GM18861 (cell line): ENCODE data around the gene TAF4B.
"Not testable (repeated sequence)": the region's sequence is repeated elsewhere in the genome, so short reads cannot be mapped to it uniquely, and the experiment has no call there.

Source experiments
- ATAC-seq: cut with Tn5 transposase; IDR thresholded peaks from one replicate; pipeline ENCODE4 v1.9.1; 2021; ENCODE audit not compliant: unreplicated experiment

The TAF4B gene

GRCh38 chr18:26378701-26379100 lies 152.5 kb downstream of the TAF4B start:
- no peak for ATAC-seq

DNA sequence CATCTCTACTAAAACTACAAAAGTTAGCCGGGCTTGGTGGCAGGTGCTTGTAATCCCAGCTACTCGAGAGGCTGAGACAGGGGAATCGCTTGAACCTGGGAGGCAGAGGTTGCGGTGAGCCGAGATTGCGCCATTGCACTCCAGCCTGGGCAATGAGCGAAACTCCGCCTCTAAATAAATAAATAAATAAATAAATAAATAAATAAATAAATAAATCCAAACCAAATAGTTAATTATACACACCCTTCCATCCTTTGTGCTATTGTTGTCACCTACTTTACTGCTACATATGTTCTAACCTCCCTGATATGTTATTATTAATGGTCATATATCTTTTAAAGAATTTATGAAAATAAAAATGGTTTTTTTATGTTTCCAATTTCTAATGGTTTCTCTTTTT lies 155.3 kb downstream of the TAF4B start:
- not testable (repeated sequence) for ATAC-seq

- peak; percentile 77 for ATAC-seq
Measured at GRCh38 chr18:26383454-26384270, 157.4 kb downstream of the TAF4B start.

- no peak for ATAC-seq
Measured at GRCh38 chr18:26386002-26386401, 159.8 kb downstream of the TAF4B start.

GRCh38 chr18:26386441-26386840 lies 160.2 kb downstream of the TAF4B start:
- no peak for ATAC-seq

DNA sequence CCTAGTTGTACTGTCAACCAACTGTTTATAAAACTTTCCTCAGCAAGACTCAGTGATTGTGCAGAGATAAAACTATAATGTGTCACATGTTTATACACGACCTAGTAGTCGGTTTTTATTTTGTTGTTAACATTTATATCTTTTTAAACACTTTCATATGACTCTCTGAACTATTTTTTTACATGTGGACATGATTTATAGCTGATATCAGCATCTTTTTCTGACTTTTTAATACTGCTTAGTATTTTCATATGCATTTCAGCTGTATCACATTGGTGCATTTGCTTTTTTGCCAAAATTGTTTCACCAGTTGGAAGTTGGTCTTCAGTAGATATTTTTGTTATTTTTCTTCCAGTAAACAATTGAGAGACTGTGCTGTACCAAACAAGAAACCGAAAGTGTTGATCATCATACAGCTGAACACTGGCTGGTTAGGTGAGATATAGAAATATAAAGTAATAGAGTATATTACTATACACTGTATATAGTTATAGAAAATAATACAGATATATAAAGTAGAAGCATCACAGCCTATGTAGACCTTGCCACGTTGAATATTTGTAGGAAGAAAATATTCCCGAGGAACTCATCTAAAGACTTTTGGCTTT lies 167.9 kb downstream of the TAF4B start:
- no peak for ATAC-seq

DNA sequence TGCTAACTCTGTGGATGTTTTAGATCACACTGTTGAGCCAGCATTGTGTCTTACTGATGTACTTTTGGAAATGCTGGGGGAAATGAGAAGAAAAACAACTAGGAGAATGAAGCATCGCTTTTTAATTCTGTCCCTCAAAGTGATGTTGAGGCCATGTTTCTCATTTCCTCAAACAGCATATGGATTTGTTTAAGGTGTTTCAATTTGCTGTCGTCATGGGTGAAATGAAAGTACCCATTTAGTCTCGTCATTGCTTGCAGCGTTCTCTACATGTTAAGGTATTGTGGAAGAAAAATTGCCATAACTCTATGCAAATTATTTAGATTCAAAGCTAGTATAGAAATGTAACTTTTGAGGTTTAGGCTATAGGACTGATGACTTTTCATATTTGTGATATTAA lies 170.8 kb downstream of the TAF4B start:
- ATAC-seq = peak; percentile 61

DNA sequence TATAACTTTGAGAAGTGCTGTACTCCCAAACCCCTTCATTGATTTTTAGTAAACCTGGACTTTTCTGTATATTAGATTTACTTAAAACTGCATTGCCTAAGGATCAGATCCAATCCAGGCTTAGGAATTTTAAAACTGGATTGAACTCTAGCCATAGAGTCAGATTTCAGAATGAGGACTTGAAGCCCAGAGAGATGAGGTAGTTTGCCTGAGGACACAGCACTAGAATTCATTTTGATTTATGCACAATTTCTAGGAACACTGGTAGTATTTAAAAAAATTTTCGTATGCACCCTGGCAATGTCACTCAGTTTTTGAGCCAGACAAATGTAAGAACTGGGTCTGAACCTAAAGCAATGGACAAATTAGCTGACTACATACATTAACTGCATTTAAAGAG lies 177.2 kb downstream of the TAF4B start:
- ATAC-seq = no peak

DNA sequence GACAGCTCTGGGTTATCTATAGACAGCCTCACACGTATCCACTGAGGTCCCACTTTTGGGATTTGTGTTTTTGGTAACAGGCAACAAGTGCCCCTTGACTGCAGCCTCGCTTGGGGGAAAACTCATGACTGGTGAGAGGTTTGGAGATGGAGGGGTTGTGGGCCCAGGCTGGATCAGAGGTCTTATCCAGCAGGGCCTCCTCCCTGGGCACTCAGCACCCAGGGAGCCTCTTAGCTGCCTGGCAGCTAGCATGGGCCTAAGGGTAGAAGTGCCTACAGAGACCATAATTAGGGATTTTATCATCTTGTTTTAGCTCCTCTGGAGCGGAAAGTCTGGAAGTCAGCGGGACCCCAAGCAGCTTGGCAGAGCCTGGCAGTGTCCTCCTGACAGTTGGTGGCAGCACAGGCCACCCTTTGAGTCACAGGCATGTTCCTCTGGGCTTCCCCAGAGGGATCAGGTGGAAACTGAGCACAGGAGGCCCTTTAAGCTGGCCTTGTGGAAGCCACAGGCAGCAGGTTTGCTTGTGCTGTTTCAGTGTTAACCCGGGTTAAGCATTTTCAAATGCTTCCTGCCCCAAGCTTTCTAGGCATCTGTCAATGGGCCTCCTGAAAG lies 179.1 kb downstream of the TAF4B start:
- ATAC-seq = peak; percentile 86

DNA sequence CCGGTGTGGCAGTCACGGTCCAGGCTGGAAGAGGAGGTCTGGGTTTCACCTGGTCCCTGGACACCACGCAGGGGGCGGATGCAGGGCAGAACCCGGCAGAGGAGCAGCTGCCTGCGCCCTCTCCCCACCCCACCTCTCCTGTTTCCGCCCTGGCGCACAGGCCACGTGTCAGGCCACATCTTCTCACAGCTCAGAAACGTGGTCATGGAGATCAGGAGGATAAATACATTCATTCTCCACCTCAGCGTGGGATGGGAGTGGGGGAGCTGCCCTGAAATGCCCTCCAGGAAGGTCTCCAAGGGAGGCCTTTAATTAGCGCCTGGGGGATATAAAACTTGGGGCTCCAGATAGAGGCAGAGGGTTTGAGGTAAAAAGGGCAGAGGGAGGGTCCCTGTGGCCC lies 180.1 kb downstream of the TAF4B start:
- ATAC-seq = no peak

GRCh38 chr18:26406854-26407517 lies 180.7 kb downstream of the TAF4B start:
- no peak for ATAC-seq

GRCh38 chr18:26407736-26408601 lies 181.7 kb downstream of the TAF4B start:
- ATAC-seq = no peak

GRCh38 chr18:26409091-26409490 lies 182.8 kb downstream of the TAF4B start:
- no peak for ATAC-seq

DNA sequence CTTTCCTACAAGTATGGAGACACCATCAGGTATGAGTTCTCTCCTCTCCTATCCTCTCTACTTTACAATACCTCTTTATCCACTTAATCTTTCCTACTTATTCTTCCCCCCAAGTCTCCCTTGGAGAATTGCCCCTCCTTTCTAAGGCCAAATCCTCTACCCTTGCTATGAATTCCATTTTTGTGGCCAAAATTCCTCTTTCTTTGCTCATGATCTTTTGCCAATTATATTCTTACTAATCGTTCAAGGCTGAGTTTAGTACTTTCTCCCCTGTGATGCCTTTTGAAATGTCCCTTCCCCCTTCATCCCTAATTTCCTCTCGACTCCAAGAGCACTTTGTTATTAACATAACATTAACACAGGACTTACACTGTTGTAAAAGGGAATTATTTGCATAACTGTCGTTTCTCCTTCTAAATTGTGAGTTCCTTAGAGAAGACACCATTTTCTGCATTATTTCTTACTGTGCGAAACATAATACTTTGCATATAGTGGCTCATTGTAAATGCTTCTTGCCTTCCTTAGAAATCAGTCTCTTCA lies 188.7 kb downstream of the TAF4B start:
- no peak for ATAC-seq

DNA sequence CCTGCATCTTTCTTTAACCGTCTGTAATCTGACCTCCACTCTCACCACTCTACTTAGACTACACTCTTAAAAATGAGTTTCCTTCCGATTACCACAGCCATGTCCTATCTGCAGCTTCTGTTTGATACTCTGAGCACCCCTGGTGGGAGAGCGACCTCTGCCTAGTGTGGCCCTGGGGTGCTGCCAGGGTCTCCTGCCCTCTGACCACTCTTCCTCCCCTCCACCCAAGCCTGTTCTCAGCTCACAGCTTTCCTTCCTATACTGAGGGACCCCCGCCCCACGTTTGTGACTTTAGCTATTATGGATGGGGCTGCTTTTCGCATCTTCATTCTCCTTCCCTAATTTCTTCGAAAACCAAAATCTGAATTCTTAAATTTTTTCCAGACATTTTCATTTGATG lies 189.4 kb downstream of the TAF4B start:
- no peak for ATAC-seq

DNA sequence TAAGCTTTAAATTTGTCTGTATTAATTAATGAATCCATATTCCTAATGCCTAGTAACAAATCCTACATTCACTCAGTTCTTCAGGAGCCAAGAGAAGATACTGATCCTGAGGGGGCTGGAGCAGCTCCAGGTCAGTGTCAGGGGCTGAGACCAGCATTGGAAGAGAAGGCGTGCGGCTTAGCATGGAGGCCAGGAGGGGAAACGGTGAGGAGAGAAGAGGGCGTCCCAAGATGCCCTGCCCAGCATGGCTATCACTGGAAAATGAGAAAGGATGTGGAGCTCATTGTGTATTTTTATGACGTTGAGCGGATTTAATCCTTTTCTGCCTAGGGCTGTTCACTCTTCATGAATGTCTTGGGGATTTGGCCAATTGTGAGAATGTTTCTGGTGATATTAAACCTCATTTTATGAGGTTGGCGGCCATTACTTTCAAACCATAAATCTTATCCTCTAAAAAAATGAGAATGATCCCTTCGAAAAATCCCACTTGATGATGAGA lies 190.5 kb downstream of the TAF4B start:
- ATAC-seq = no peak

DNA sequence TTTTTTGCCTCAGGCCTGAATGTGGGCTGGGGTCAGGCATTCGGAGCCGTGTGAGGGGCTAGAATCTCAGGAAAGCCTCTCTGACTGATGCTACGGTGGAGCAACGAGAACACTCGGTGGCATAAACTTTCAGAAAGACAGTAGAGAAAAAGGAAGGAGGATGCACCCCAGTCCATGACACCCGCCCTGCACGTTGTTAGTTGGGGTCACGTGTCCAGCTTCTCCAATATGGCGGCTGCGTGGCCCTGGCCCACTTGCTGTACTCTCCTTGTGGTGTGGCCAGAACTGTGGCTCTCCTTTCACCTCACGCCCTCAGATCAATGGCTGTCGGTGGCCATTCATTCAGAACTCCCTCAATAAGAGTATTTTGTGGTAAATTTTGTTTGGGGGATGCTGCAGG lies 190.9 kb downstream of the TAF4B start:
- ATAC-seq = no peak

DNA sequence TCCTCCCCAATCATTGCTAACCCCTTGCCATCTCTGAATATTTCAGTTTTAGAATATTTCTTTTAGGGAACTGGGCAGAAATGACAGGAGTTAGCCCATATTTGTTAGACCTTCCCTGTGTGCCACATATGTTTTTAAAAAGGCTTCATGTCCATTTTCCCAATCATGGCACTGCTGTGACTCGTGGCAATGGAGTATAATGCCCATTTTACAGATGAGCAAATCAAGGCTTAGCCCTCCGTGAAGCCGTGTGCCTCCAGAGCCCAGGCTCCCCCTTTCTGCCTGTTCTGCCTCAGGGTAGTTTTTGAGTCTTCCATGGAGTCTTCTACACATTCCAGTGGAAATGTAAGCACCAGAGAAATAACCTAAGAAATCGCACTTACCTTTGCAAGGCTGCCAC lies 192.0 kb downstream of the TAF4B start:
- no peak for ATAC-seq

DNA sequence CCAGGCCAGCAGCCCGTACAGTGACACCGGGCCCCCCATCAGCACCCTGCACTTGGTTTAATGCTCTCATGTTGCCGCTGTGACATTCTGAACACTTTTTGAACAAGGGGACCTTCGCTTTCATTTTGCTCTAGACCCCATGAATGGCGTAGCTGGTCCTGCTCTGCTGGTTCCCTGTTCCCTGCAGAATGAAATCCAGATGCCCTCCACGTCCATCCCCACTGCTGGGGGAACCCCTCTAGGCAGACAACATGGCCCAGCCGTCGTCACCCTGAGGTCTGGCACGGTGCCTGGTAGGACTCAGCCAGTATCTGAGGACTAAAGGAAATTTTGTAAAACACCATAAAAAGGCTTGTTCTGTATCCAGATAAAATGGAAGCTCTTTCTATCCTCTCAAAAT lies 193.5 kb downstream of the TAF4B start:
- no peak for ATAC-seq

- ATAC-seq = no peak
Measured at GRCh38 chr18:26421503-26421902, 195.3 kb downstream of the TAF4B start.
